Measurements from ENCODE around the gene LRRN2.

Gene LRRN2

GRCh38 chr1:204576422-204576821, 109.1 kb downstream of the LRRN2 start:
- in situ Hi-C loops (cut with HindIII; ENCODE audit: low sequenced_read_pairs): no loop called here
- no peak for DNase-seq (ENCODE audit: low read depth)
- no peak overlapping the region for H3K4me3 ChIP-seq (ENCODE audit: low read depth, low read length)
- TF ChIP-seq CTCF (IDR thresholded peaks at IDR 0.05; ENCODE audit: low read depth, low read length, missing control alignments): no peak

- no peak for DNase-seq (ENCODE audit: low read depth)
- no peak overlapping the region for H3K4me3 ChIP-seq (ENCODE audit: low read depth, low read length)
- TF ChIP-seq CTCF (IDR thresholded peaks at IDR 0.05; ENCODE audit: low read depth, low read length, missing control alignments): peak; percentile 2
- in situ Hi-C loops (cut with HindIII; ENCODE audit: low sequenced_read_pairs): no loop called here
Measured at GRCh38 chr1:204575221-204576190, 110.0 kb downstream of the LRRN2 start.

- DNase-seq (ENCODE audit: low read depth): no peak
- in situ Hi-C loops (cut with HindIII; ENCODE audit: low sequenced_read_pairs): no loop called here
- no peak for TF ChIP-seq CTCF (IDR thresholded peaks at IDR 0.05; ENCODE audit: low read depth, low read length, missing control alignments)
- H3K4me3 ChIP-seq (ENCODE audit: low read depth, low read length): no peak overlapping the region
Measured at GRCh38 chr1:204574865-204575163, 110.7 kb downstream of the LRRN2 start.

DNA sequence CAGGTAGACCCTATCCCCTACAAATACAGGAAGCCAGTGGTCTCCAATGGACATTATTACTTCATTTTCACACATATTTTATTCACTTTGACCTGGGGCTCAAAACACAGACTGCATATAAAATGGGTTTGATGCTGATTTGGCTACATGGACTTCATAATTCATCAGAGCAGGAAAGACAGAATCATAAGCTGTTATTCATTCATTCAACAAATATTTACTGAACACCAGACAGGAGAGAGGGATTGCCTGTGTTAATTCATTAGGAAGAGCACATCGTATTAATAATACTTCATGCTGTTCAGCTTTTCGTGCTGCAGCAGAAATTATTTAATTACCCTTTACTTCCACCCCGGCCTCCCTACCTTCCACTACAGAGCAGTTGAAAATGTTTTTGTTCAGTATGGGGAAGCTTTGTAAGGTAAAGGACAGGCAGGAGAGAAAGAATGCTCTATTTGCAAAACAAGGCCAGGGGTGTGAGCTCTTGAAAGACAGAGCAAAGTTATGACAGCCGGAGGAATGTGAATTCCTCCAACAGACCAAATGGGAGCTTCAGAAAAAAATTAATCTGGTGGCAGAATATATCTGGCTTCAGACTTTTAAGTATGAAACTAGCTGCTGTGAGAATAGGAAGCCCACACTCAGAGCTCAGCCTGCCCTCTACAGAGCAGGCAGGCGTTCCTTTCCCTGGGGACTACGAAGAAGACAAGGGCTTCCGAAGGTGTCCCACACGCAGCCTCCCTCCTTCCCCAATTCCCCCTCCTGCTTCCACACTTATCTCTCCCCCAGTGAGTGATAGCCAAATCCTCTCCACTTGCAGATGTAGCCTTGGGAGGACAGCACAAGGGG, 111.3 kb downstream of the LRRN2 start:
- TF ChIP-seq CTCF (IDR thresholded peaks at IDR 0.05; ENCODE audit: low read depth, low read length, missing control alignments): no peak
- in situ Hi-C loops (cut with HindIII; ENCODE audit: low sequenced_read_pairs): no loop called here
- DNase-seq (ENCODE audit: low read depth): no peak
- H3K4me3 ChIP-seq (ENCODE audit: low read depth, low read length): no peak overlapping the region

DNA sequence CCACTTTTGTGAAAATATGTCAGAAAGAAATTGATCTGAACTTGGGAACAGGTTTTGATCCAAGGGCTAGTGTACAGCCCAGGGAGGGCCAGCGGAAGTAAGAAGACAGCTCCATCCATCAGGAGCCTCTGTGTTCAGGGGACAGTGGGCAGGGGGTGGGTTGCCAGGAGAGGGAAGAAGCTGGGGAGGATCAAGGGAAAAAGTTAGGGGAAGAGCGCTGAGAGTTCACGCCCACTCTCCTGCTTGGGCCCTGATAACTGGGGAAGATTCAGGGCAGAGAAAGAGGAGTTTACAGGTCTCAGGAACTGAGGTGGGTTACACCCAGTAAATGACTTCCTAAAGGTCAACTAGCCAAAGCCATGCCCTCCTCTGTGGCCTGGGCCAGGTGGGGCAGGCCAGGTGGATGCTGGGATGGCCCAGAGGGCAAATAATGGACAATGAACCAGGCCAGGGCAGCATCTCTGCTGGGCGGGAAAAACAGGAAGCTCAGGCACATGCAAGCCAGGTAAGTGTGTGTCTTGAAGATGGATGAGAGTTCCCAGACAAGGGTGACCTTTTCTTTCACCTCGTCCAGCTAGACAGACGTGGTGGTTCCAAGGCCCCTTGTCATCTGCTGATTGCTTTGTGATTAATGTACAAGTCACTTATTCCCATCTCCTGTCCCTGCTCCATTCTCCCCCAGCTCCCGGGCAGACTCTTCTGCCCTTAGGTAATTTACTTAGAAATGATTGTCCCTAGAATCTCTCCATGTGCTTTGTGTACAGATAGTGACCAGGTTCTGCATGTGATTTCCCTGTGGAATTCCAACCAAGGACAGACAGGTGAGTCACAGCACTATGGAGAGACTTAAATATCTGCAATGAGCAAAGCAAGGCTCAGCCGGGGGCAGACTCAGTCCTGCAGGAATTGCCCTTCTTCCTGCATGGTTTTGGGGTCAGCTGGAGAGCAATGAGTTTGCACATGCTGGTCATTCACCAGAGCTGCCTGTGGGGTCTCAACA, 112.3 kb downstream of the LRRN2 start:
- H3K4me3 ChIP-seq (ENCODE audit: low read depth, low read length): no peak overlapping the region
- no peak for DNase-seq (ENCODE audit: low read depth)
- in situ Hi-C loops (cut with HindIII; ENCODE audit: low sequenced_read_pairs): no loop called here
- TF ChIP-seq CTCF (IDR thresholded peaks at IDR 0.05; ENCODE audit: low read depth, low read length, missing control alignments): no peak

- DNase-seq (ENCODE audit: low read depth): no peak
- TF ChIP-seq CTCF (IDR thresholded peaks at IDR 0.05; ENCODE audit: low read depth, low read length, missing control alignments): no peak
- in situ Hi-C loops (cut with HindIII; ENCODE audit: low sequenced_read_pairs): no loop called here
- H3K4me3 ChIP-seq (ENCODE audit: low read depth, low read length): no peak overlapping the region
Measured at GRCh38 chr1:204571631-204572030, 113.9 kb downstream of the LRRN2 start.
